ENCODE data around the gene NR6A1.

Gene NR6A1

DNA sequence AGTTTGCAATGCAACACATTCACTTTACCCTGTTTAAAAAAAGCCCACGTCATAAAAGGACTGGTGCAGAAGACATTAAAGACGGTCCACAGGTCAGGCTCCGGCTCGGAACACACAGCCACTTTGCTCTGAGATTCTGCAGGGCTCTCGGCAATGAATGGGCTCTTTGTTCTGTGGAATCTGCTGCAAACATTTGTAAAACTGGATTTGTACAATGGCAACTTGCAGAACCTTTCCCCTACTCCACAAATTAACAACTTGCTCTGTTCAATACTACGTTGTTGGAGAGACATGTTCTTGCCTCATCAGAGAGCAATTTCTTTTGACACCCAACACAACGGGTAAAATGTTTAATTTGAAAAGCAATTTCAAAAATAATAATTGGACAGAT lies 250.9 kb downstream of the NR6A1 start:
- Histone ChIP-seq H3K27ac (ENCODE audit: low read length) (no peak overlapping the region), H3K4me3 (ENCODE audit: low read length) (no peak overlapping the region), H3K27me3 (ENCODE audit: control insufficient read depth, insufficient read depth, low read length) (no peaks in the 10 kb centered on the region), H3K36me3 (ENCODE audit: control insufficient read depth, insufficient read depth, low read length) (peaks cover 3% of the 10 kb centered on the region; the same call in 1 of the 2 replicates), H3K9me3 (ENCODE audit: control insufficient read depth, insufficient read depth, low read length) (no peaks in the 10 kb centered on the region), H3K4me1 (ENCODE audit: control insufficient read depth, insufficient read depth, low read length) (no peaks in the 10 kb centered on the region)
- WGBS (ENCODE audit: insufficient coverage, insufficient read length) = no CpG with 5 or more reads among the region's 7 CpGs
- no peak for DNase-seq (ENCODE audit: low read depth, low spot score)

DNA sequence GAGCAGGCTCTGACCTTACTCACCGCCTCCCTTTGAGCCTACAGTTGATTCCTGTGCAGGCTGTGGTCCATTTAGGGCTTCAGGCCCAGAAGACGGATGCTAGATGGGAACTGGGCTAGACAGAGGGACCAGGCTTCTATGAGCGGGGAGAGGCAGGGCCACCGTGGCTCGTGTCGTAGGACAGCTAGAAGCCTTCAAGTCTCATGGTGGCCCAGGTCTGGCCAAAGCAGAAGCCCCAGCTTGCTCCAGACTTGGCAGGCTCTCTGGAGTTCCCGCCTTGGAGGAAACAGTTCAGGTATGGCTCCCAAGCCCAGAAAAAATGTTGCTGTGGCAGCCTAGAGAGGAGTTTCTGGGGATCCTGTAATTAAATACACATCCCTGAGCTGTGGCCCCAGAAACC lies 253.0 kb downstream of the NR6A1 start:
- Histone ChIP-seq H3K4me3 (ENCODE audit: low read length) (no peak overlapping the region), H3K36me3 (ENCODE audit: control insufficient read depth, insufficient read depth, low read length) (no peaks in the 10 kb centered on the region), H3K4me1 (ENCODE audit: control insufficient read depth, insufficient read depth, low read length) (no peaks in the 10 kb centered on the region), H3K27ac (ENCODE audit: low read length) (no peak overlapping the region), H3K9me3 (ENCODE audit: control insufficient read depth, insufficient read depth, low read length) (no peaks in the 10 kb centered on the region), H3K27me3 (ENCODE audit: control insufficient read depth, insufficient read depth, low read length) (no peaks in the 10 kb centered on the region)
- DNase-seq (ENCODE audit: low read depth, low spot score) = no peak
- no CpG with 5 or more reads among the region's 7 CpGs for whole genome bisulfite sequencing (ENCODE audit: insufficient coverage, insufficient read length)

DNA sequence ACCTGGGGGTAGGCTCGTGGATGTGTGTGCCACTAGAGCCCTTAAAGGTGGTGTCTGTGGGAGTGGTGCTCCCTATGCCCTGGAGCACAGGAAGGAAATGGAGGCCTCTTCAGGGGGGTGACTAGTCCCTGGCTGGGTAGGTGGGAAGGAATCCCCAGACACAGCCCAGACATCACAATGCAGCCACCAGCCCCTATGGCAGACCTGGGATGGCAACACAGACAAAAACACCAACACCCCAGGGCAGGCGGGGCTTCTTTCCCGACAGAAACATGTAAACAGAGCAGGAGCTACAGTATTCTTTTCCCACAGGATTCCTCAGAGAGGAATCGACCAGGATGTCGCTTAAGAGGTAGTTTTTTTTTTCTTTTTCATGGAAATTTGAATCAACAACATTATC lies 253.5 kb downstream of the NR6A1 start:
- no CpG with 5 or more reads among the region's 5 CpGs for WGBS (ENCODE audit: insufficient coverage, insufficient read length)
- H3K36me3 ChIP-seq (ENCODE audit: control insufficient read depth, insufficient read depth, low read length) = no peaks in the 10 kb centered on the region
- no peak overlapping the region for H3K4me3 ChIP-seq (ENCODE audit: low read length)
- no peaks in the 10 kb centered on the region for H3K9me3 ChIP-seq (ENCODE audit: control insufficient read depth, insufficient read depth, low read length)
- DNase-seq (ENCODE audit: low read depth, low spot score) = no peak
- no peaks in the 10 kb centered on the region for H3K4me1 ChIP-seq (ENCODE audit: control insufficient read depth, insufficient read depth, low read length)
- H3K27me3 ChIP-seq (ENCODE audit: control insufficient read depth, insufficient read depth, low read length) = no peaks in the 10 kb centered on the region
- H3K27ac ChIP-seq (ENCODE audit: low read length) = no peak overlapping the region

DNA sequence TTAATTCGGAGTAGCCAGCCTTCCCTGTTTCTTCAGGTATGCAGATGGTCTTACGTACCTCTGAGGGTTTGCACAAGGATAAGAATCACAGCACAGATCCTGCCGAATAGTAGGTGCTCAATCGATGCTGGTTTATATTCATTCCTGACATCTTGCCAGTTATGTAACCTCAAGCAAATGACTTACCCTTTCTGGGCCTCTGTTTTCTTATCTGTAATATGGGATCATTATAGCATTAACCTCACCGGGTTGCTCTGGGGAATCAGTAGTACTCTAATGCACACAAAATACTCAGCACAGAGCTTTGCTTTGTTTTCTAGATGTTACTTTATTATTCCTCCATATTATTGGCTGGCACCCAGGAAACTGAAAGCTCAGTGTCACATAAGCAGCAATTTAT lies 256.2 kb downstream of the NR6A1 start:
- no peak overlapping the region for H3K4me3 ChIP-seq (ENCODE audit: low read length)
- H3K36me3 ChIP-seq (ENCODE audit: control insufficient read depth, insufficient read depth, low read length) = no peaks in the 10 kb centered on the region
- WGBS (ENCODE audit: insufficient coverage, insufficient read length) = no CpG with 5 or more reads among the region's 5 CpGs
- H3K27me3 ChIP-seq (ENCODE audit: control insufficient read depth, insufficient read depth, low read length) = no peaks in the 10 kb centered on the region
- DNase-seq (ENCODE audit: low read depth, low spot score) = no peak
- no peaks in the 10 kb centered on the region for H3K4me1 ChIP-seq (ENCODE audit: control insufficient read depth, insufficient read depth, low read length)
- H3K9me3 ChIP-seq (ENCODE audit: control insufficient read depth, insufficient read depth, low read length) = no peaks in the 10 kb centered on the region
- H3K27ac ChIP-seq (ENCODE audit: low read length) = no peak overlapping the region

- no peak overlapping the region for H3K4me3 ChIP-seq (ENCODE audit: low read length)
- H3K36me3 ChIP-seq (ENCODE audit: control insufficient read depth, insufficient read depth, low read length) = no peaks in the 10 kb centered on the region
- H3K27me3 ChIP-seq (ENCODE audit: control insufficient read depth, insufficient read depth, low read length) = no peaks in the 10 kb centered on the region
- H3K9me3 ChIP-seq (ENCODE audit: control insufficient read depth, insufficient read depth, low read length) = no peaks in the 10 kb centered on the region
- no peak overlapping the region for H3K27ac ChIP-seq (ENCODE audit: low read length)
- no CpG with 5 or more reads among the region's 4 CpGs for WGBS (ENCODE audit: insufficient coverage, insufficient read length)
- H3K4me1 ChIP-seq (ENCODE audit: control insufficient read depth, insufficient read depth, low read length) = no peaks in the 10 kb centered on the region
- no peak for DNase-seq (ENCODE audit: low read depth, low spot score)
Observed at GRCh38 chr9:124514125-124514524, 257.0 kb downstream of the NR6A1 start.

DNA sequence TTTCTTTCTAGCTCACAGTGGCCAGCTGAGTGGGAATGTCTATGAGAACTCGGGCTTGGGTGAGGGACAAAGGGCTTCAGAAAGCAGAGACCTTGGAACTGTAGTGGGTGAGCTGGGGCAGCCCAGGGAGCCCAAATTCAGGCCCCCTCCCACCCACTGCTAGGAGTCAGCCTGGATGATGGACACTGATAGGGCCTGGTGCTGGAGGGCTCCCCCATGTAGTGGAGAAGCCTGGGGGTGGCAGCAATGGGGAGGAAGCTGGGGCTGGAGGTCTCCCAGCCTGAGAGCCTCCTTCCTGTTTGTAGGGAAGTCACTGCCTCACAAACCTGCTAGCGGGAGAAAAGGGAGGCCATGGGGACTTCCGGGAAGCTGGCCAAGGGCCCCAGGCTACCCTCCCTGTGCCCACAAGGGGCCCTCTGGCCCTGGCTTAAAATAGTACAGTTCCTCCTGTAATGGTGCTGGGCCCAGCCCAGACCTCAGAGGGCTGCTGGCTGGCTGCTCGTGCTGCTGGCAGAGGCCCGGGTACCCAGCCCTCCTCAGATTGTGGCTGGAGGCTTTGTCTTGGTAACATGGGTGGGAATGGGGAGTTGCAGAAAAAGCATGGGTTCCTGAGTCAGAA lies 257.6 kb downstream of the NR6A1 start:
- no peak for DNase-seq (ENCODE audit: low read depth, low spot score)
- H3K27me3 ChIP-seq (ENCODE audit: control insufficient read depth, insufficient read depth, low read length) = no peaks in the 10 kb centered on the region
- no peaks in the 10 kb centered on the region for H3K4me1 ChIP-seq (ENCODE audit: control insufficient read depth, insufficient read depth, low read length)
- no peak overlapping the region for H3K4me3 ChIP-seq (ENCODE audit: low read length)
- no CpG with 5 or more reads among the region's 5 CpGs for WGBS (ENCODE audit: insufficient coverage, insufficient read length)
- H3K9me3 ChIP-seq (ENCODE audit: control insufficient read depth, insufficient read depth, low read length) = no peaks in the 10 kb centered on the region
- H3K27ac ChIP-seq (ENCODE audit: low read length) = no peak overlapping the region
- H3K36me3 ChIP-seq (ENCODE audit: control insufficient read depth, insufficient read depth, low read length) = no peaks in the 10 kb centered on the region

DNA sequence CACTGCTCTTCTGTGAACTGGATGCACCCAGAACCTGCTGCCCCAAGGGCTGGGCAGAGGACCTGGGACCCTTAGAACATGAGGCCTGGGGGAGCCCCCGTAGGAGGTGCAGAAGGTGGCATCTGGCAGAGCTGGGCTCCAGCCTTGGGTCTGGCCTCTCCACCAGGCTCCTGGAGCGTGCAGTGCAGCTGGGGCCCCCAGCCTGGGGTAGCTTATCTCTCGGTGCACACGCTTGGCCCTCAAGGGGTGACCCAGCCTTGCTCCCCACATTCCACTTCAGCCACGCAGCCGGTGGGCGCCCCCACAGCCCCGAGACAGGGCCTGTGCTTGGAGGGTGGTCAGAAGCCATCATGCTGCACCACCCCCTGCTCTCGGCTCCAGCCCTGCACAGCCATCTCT lies 258.3 kb downstream of the NR6A1 start:
- H3K36me3 ChIP-seq (ENCODE audit: control insufficient read depth, insufficient read depth, low read length) = no peaks in the 10 kb centered on the region
- H3K4me3 ChIP-seq (ENCODE audit: low read length) = no peak overlapping the region
- WGBS (ENCODE audit: insufficient coverage, insufficient read length) = no CpG with 5 or more reads among the region's 9 CpGs
- no peak for DNase-seq (ENCODE audit: low read depth, low spot score)
- no peaks in the 10 kb centered on the region for H3K9me3 ChIP-seq (ENCODE audit: control insufficient read depth, insufficient read depth, low read length)
- H3K27ac ChIP-seq (ENCODE audit: low read length) = no peak overlapping the region
- no peaks in the 10 kb centered on the region for H3K4me1 ChIP-seq (ENCODE audit: control insufficient read depth, insufficient read depth, low read length)
- H3K27me3 ChIP-seq (ENCODE audit: control insufficient read depth, insufficient read depth, low read length) = no peaks in the 10 kb centered on the region

GRCh38 chr9:124511891-124512805 lies 259.0 kb downstream of the NR6A1 start:
- DNase-seq (ENCODE audit: low read depth, low spot score) = no peak
- no peaks in the 10 kb centered on the region for H3K36me3 ChIP-seq (ENCODE audit: control insufficient read depth, insufficient read depth, low read length)
- no peak overlapping the region for H3K27ac ChIP-seq (ENCODE audit: low read length)
- H3K4me3 ChIP-seq (ENCODE audit: low read length) = no peak overlapping the region
- H3K27me3 ChIP-seq (ENCODE audit: control insufficient read depth, insufficient read depth, low read length) = no peaks in the 10 kb centered on the region
- H3K9me3 ChIP-seq (ENCODE audit: control insufficient read depth, insufficient read depth, low read length) = no peaks in the 10 kb centered on the region
- H3K4me1 ChIP-seq (ENCODE audit: control insufficient read depth, insufficient read depth, low read length) = no peaks in the 10 kb centered on the region
- WGBS (ENCODE audit: insufficient coverage, insufficient read length) = 100% methylated on average over 4 of the region's 23 CpGs

GRCh38 chr9:124511426-124511840 lies 259.7 kb downstream of the NR6A1 start:
- Histone ChIP-seq H3K4me3 (ENCODE audit: low read length) (no peak overlapping the region), H3K27me3 (ENCODE audit: control insufficient read depth, insufficient read depth, low read length) (no peaks in the 10 kb centered on the region), H3K27ac (ENCODE audit: low read length) (no peak overlapping the region), H3K4me1 (ENCODE audit: control insufficient read depth, insufficient read depth, low read length) (no peaks in the 10 kb centered on the region), H3K36me3 (ENCODE audit: control insufficient read depth, insufficient read depth, low read length) (no peaks in the 10 kb centered on the region), H3K9me3 (ENCODE audit: control insufficient read depth, insufficient read depth, low read length) (no peaks in the 10 kb centered on the region)
- no peak for DNase-seq (ENCODE audit: low read depth, low spot score)
- WGBS (ENCODE audit: insufficient coverage, insufficient read length) = no CpG with 5 or more reads among the region's 6 CpGs

DNA sequence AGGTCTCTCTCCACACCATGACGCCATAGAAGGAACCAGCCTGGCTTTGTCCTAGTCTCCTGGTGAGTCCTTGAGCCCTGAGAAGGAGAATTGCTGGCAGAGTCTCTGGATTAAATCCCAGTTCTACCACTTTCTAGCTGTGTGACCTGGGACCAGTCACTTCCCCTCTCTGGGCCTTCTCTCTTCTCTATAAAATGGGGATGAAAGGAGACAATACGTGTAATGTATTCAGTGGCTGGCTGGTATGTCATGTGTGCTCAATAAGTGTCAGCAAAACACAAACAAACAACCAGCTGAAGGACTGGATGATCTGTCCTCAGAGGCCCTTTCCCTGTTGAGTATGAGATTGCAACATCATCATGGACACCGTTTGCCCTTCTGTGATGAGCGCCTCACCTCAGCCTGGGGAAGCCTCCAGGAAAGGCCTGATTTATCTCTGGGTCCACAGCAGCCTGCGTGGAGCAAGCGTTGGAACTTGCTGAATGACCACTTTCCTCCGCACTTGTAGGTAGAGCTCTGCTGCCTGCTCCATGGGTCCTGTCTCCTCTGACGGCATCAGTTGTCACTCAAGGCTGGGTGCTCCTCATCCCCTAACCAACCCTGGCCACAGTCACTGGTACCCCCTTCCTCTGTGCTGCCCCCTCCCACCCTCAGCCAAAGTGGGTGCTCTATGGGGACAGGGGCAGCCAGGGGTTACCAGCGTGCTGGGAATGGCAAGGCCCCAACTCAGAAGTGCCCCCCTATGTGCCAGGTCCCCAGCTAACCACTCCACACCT lies 260.3 kb downstream of the NR6A1 start:
- H3K27me3 ChIP-seq (ENCODE audit: control insufficient read depth, insufficient read depth, low read length) = no peaks in the 10 kb centered on the region
- WGBS (ENCODE audit: insufficient coverage, insufficient read length) = no CpG with 5 or more reads among the region's 9 CpGs
- H3K27ac ChIP-seq (ENCODE audit: low read length) = no peak overlapping the region
- H3K9me3 ChIP-seq (ENCODE audit: control insufficient read depth, insufficient read depth, low read length) = no peaks in the 10 kb centered on the region
- H3K4me3 ChIP-seq (ENCODE audit: low read length) = no peak overlapping the region
- H3K36me3 ChIP-seq (ENCODE audit: control insufficient read depth, insufficient read depth, low read length) = no peaks in the 10 kb centered on the region
- DNase-seq (ENCODE audit: low read depth, low spot score) = no peak
- 0 out of 2 replicates have a peak, but pooled peaks cover 1% of the 10 kb centered on the region for H3K4me1 ChIP-seq (ENCODE audit: control insufficient read depth, insufficient read depth, low read length)

Measured in iPS DF 6.9 (cell line).